Ammon's horn (tissue), 1 donor: ENCODE results near the gene RNF150.

ENCODE experiments used
- DNase-seq: peaks from one replicate; pipeline ENCODE4 v3.0.0-alpha.2; 2016; ENCODE audit warnings: low spot score

The RNF150 gene

DNA sequence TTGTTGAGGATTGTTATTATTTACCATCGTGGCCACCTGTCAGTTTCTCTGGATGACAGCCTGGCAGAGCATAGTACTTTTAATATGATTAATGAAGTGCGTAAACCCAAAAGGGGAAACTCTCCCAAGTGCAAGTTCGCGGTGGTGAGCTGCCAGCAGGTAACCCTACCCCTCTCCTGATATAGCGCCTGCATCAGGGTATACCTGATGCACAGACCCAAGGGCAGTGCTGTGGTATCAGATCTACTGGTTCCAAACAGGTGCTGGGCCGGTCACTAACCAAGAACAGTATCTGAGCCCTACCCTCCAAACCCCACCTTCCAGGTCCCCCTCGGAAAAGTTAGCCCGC is 1.6 kb downstream of the RNF150 start:
- no peak for DNase-seq

DNA sequence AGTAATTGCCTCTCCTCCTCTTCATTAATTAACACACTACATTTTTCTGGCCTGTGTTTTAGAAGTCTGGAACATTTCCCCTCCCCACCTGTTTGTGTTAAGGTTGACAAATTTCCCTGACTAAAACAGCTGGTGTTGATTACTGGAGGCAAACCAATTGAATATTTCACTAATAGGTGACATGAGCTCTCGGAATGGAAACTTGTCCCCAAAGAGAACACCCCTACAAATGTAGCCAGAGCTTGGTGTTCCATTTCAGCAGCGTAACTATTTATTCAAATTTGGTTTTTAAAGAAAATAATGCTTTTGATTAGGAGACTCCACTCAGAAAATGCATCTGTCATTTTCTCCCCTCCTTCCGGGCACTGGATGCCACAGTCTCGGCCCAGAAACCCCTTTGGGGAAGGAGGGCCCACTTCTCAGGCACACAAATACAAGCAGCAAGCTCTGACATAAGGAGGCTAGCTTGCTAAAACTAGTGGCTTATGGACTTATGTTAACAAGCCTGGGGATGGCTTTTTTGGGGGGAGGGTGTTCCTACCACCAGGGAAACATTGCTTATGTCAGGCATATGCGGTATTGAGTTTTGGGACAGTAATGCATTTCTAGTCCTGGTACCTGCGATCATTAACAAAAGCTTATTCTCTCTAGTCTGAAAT is 2.2 kb downstream of the RNF150 start:
- DNase-seq: no peak

DNA sequence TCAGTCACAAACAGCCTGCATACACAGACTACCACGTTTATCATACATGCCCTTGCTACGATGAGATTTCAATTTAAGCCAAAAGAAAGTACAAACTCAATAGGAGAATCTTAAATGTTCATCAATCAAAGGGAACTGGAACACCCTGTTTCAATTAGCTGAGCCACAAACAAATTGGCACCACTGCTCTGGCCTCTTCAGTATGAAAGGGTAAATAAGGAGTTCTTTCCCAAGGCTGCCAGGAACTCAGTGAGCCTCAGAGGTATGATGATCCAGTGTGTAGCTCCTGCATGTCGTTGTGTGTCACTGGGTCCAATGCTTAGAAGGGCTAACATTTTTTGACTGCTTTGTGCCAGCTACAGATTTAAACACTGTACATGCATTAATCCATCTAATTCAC is 5.4 kb downstream of the RNF150 start:
- DNase-seq: peak; percentile 13

DNA sequence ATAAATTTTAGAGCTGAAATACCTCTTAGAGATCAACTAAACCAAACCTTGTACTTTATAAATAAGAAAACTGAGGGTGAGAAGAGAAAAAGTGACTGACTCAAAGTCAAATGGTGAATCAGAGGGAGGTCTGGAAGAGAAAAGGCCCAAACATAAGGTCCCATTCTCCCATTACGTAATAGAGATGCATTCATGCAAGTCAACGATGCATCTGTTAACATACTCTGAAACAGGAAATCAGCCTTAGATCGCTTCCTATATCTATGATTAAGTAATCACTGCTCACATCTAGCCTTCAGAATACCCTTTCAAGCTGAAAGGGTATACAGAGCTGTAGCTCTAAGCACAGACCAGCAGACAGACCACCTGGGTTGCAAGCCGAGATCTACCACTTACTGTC is 6.5 kb downstream of the RNF150 start:
- no peak for DNase-seq

DNA sequence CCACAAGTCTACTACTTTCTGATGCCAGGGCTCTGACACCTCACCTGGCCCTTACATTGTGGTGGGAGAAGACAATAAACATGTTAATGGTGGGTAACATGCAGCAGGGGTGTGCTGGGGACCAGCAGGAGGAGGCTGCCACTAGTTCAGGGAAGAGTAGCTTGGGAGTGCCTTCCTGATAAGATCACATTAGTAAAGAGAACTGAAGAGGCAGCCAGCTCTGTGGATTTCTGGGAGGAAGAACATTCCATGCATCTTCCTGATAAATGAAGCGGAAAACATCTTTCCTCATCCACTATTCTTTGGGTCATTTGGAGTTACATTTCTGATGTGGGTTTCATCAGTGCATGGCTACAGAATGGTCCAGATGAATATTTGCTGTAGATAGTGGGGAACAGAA is 9.0 kb downstream of the RNF150 start:
- DNase-seq: no peak

DNA sequence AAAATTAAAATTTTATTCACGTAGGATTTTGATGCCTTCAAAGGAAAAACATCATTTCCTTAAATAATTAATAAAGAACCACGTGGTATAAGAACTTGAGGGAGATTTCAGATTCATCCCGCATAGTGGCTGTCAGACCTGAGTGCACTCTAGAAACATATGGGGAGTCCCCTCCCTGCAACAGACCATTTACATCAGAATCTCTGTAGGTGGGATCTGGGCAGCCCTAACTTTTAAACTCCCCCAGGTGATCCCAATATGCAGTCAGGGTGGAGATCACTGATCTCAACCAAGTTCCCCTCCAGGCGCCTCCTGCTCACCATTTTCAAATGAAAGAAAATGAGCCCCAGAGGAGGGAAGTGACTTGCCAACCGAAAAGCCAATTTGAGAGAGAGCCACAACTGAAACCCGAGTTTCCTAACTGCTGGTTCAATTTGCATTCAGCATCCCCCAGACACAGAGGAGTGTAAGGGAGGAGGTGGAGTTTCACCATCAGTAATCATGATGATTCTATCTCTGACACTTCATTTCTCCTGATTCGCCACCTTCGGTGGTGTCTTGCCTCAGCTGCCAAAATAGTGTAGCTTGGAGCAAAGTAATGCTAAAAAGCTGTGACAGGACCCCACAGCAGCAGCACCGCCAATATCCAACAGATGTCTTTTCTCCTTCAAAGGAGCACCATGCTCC is 11.4 kb downstream of the RNF150 start:
- no peak for DNase-seq

DNA sequence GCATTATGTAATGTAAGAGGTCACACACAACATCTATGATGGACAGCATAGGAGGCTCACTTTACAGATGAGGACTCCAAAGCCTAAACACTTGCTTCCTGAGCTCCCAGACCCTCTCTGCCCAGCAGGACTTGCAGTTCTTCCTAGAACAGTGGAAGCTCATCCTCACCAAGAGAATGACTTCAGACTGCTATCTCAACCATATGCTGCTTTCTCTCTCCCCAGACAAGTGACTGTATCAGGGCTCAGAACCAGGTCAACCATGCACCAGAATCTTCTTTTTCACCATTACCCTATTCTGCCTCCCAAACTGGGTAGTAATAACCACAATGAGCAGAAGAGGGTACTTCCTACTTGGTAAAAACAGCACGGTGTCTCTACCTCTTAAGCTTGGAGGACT is 12.2 kb downstream of the RNF150 start:
- DNase-seq: no peak

DNA sequence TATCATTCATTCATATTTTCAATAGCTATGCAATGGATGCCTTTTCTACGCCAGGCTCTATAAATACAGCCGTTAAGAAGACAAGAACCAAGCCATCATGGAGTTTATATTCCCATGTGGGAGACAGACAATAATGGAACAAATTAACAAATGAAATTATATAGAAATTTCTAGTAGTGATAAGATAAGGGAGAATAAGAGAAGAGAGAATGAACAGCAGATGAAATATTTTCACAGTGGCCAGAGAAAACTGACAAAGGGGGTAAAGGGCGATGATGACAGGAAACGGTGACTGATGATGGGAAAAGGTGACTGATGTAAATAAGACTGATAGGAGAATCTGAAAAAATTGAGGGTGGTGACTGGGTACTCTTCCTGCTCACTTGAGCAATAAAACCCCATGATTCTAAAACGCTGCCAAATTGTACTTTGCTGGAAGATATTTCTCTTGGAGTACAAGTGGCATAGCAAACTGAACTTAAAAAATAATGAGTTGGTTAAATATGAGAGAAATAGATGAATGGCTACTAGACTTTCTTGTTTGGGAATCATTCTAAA is 13.2 kb downstream of the RNF150 start:
- no peak for DNase-seq

DNA sequence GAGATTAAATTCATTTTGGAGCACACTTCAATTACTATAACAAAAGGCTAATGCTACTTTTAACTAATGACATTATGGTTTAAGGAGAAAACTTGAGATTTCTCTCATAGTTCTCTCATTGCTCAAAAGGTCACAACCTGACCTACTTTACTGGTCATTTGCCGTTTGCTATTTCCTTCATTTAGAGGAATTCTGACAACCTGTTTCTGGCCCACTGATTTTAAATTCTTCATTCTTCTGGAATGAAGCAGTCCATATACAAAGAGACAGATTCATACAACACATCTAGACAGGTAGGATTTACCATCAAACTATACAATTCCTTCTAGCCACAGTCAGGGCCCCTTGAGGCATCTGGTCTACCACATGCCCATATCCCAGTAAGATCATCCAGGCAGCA is 14.2 kb downstream of the RNF150 start:
- no peak for DNase-seq

DNA sequence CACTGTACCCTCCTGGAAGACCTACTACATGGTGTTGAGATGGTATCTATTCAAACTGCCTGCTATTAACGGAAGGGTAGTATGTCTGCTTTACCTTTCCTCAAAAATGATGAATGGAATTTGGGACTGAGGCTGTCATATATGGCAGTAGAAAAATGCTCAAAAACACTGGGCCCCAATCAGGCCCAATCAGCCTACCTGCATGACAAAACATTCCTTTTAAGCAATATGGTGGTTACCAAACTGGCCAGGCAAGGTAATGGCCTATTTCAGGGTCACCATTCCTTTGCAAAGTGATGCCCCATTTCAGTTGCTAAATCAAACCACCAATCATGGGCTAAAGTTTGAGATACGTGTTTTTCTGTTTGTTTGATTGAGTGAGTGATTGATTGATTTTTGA is 14.9 kb downstream of the RNF150 start:
- no peak for DNase-seq

DNA sequence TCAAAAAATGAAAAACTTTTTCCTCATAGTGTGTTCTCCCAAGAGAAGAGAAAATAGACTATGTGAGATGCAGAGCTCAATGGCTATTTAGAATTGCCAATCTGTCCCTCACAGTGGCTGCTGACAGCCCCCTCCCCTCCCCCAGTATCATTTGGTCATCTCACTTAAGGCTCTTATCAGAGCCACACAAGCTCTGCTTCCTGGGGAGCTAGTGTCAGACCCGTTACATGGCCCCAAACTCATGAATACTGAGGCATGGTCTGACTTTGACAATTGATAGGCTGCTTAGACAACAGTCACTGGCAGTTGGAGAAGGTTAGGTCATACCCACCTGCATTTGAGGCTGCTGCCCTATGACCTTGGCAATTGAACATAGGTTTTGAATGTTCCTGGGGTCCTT is 15.3 kb downstream of the RNF150 start:
- DNase-seq: no peak

DNA sequence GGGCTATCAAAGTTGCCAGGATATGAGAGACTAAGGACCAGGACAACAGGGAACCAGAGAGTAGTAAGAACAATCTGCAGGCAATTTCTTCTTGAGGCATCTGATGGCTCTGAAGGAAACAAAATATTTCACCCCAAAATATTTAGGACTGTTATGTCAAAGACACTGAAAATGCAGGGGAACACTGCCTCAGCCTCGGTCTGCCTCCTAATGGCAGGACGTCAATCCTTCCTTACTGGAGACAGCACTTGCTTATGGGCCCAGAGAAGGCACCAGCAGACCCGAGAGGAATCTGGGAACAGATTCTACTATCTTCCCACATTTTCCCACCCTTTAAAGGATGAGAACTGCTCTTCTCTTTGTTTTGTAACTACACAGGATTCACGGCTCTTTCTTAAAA is 23.3 kb downstream of the RNF150 start:
- no peak for DNase-seq

DNA sequence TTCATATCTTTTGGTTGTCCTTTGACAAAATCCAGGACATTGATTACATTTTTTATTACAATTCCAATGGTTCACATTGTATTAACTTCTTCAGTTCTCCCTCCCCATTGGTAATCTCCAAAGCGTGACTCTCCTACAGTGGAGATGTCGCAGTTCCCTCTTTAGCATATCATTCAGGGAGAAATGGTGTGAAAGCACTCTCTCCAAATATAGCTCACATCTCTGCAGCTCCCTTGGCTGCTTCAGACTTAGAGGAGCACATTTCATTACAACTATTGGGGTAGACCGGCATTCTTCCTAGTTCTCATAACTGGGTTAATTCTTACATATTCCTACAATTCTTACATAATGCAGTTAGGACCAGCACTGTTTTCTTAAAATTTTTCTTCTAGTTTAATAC is 25.3 kb downstream of the RNF150 start:
- no peak for DNase-seq

DNA sequence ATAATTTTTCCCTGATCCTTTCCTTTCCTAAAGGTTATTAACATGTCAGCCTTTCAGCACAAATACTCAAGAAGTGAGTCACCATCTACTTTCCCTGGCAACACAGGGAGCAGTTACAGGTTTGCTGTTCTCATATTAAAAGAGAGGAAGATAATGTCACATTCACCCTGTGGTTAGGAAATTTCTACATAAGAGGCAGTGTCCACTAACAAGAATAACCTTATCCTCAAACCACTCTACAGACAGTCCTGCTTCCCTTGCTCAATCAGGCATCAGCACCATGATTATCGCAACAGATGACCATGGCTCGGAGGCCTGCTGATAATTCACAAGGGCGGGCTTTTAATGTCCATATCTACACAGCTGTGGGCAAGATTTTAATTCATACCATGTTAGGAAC is 30.9 kb downstream of the RNF150 start:
- no peak for DNase-seq

DNA sequence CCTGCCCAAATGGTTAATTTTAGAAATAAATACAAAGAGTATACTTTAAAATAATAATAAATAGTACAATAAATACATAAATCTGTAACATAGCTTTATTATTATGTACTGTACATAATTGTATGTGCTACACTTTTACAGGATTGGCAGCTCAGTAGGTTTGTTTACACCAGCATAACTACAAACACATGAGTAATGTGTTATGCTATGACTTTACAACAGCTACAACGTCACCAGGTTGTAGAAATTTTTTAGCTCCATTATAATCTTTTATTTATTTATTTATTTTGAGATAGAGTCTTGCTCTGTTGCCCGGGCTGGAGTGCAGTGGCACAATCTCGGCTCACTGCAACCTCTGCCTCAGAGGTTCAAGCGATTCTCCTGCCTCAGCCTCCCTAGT is 31.8 kb downstream of the RNF150 start:
- no peak for DNase-seq

DNA sequence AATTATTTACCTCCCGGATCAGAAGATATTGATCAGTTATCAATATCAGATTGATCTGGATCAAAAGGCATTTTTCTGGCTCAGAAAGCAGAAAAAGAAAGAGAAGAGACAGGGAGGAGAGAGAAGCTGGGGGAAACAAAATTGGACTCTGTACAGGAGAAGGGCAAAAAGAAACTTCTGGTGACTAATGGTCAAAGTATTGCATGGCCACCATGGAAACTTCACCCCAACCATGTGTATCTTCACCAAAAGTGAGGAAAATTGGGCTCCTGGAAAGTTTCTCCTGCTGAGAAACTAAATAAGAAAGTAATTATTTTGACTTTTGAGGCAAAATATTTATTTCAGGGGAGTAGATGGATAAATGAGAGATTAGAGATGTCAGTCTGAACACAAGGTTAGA is 33.9 kb downstream of the RNF150 start:
- DNase-seq: no peak

DNA sequence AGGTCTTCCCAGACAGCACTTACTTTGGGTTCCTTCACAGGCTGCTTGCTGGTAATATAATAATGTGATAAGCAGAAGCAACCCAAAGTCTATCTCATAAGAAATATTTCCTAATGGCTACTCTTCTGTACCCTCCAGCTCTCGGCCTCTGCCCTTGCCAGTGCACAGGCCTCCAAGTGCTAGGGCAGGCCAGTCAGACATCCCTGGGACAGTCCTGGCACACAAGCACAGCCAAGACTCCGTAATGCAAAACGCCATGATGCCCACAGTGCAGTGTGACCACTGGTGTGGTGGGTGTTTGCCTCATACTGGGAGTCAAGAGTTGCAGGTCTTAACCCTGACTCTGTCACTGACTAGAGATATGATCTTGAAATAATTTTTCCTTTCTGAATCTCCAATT is 35.1 kb downstream of the RNF150 start:
- no peak for DNase-seq

DNA sequence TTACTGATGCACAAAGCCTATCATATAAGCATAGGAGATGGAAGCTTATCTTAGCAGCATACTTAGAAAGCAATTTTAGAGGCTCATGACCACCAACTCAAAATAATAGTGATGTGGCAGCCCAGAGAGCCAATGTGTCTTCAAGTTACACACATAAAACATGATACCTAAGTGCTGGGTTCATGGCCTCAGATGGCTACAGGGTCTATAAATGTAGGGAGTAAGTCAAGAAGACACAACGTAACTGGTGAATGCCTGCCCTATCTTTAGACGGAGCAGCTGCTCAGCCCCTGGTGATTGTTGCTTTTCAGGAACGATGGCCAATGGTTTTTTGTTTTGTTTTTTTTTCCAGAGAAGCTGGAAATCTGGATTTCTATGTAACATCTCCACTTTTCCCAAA is 42.8 kb downstream of the RNF150 start:
- DNase-seq: no peak

DNA sequence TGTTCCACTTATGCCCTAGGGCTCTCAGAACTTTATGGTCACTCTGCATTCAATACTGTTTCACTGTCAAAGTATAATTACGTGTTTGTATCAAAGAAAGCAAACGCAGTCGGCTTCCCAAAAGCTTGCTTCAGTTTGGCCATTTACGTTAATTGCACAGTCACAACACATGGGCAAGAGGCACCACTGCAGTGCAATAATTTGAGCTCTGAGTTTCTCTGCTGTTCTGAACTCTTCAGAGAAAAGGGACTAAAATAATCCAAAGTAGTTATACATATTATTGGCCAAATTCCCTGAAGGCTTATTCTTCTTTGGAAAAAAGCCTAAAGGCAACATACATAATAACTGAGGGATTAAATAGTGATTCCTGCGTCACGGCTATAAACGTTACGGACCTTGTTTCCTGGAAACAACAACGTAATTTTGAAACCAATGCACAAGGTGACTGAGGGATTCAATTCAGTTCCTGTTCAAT is 51.3 kb downstream of the RNF150 start:
- peak; percentile 12 for DNase-seq

DNA sequence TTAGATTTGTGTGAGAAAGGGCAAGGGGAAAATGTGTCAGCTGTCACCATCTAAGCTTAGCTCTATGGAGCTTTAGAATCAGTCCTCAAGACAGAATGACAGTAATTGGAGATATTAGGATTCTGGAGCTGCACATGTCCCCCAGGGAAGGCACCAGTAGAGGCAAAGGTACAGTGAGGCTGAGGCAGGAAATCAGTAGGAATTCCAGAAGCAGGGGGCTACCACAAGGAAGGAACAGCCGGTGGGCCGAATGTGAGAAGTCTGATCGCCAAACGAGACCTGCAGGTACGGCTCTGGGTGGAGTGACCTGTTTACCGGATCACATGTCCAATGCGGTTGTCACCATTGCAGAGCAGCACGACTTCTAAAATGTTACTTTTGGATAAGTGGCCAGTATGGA is 52.6 kb downstream of the RNF150 start:
- no peak for DNase-seq

DNA sequence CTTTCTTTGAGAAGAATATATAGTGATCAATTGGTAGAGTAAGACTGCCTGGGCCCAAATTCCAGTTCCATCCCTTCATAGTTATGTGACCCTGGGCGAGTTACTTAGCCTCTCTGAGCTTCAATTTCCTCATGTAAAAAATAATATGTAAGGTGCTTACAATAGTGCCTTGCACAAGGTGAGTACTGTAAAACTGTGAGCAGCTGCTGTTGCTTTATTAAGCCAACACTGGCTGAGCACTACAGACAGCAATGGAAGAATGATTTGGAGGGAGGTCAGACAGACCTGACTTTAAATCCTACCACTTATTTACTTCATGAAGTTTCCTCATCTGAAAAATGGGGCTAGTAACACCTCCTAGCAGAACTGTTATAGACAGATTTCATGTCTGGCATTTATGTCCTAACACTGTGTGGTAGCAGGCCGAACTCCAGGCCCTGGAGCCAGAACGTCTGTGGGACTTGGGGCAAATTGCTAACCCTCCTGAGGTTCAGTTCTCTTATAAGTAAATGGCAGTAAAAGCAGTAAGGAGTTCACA is 53.8 kb downstream of the RNF150 start:
- DNase-seq: no peak

DNA sequence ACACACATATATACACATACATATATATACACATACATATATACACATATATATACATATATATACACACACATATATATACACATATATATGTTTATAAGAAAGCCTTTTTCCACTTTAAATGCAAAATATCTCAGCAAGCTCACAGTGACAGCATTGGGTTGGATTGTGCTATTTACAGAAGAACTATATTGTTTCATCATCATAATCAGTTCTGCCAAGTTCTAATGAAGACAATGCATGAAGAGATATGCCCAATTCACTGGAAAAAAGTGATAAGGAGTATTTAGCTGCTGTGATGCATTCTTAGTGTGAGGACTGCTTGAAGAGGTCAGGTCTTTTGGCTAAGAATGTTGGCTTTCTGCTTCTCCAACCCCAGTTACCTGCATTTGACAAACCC is 54.4 kb downstream of the RNF150 start:
- no peak for DNase-seq

DNA sequence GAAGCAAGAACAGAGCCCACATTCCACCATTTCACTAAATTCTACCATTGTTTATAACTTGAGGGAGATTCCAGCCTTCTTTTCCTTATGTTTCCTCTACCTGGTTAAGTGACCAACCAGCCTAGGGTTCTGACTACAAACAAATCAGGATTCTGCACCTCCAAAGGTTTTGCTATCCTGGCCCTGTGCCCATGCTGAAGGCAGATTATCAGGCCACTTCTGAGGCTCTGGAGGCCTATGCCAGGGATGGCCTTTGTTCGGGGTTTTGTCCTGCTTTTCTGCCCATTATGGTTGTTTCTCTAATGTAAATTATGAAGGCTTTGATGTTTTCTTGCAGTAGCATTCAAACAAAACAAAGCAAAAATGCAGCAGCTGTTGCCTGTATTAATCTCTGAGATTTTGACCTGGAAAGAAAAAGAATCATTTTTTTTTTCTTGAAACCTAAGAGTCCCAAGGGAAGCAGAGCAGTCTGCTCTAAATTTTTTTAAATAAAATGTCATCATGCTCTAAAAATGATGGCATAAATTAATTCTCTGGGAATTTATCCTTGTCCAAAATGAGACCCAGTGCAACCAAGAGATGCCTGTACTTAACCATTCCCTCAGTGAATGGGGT is 55.6 kb downstream of the RNF150 start:
- no peak for DNase-seq
